Smooth muscle cell of the brain vasculature (primary cell): ENCODE data around the gene STXBP5.

Experiments used
- DNase-seq: peaks from one replicate; pipeline ENCODE4 v3.0.0-alpha.2; 2012; ENCODE audit warnings: low read depth, low spot score

STXBP5 gene

DNA sequence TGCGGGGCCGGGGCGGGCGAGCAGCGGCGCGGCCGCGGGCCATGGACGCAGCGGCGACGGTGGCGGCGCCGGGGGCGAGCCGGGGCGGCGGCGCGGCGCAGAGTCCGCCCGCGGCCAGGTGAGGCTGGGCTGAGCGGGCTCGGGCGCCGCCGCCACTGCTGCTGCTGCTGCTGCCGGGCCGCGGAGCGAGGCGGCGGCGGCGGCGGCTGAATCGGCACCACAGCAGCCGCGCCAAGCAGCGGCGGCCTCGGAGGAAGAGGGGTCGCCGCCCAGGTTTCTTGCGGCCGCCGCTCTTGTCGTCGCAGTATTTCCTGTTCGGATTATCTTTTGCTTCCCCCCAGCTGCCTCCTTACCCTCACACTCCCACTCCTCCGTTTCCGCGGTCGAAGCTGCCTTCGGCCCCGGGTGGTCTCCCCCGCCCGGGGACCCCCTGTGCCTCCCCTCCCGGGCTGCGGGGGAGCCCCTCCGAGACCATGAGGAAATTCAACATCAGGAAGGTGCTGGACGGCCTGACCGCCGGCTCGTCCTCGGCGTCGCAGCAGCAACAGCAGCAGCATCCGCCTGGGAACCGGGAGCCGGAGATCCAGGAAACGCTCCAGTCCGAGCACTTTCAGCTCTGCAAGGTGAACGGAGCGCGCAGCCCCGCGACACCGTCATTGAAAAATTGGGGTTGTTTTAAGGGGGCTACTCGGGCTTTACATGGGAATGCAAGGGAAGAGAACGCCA lies at the start of gene STXBP5:
STXBP5 (plus strand) TSS at position 358 of the 726 bp plus-strand sequence; CDS start at position 474, 116 bp downstream.
- DNase-seq = no peak

DNA sequence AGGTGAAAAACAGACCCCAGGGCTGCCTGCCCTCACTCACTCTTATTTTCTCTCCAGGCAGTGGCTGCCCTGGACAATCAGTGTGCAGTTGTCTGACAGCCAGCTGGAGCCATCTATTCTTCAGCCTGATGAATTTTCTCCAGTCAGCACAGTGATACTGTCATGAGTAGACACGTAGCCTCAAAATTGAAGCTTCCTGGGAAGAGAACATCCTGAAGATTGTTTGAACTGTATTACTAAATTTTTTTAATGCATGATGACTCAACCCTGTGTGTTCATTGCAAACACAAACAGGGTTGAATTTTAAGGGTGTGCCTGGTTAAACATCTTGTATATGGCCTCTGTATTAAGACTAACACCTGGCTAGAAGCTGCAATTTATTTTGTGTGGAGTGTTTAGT lies 49.8 kb upstream of the STXBP5 start:
- peak; percentile 51 for DNase-seq

- DNase-seq = no peak
Observed at GRCh38 chr6:147156218-147156617, 48.0 kb upstream of the STXBP5 start.

GRCh38 chr6:147156799-147157382 lies 47.3 kb upstream of the STXBP5 start:
- peak; percentile 84 for DNase-seq

GRCh38 chr6:147157930-147158329 lies 46.3 kb upstream of the STXBP5 start:
- DNase-seq = no peak

DNA sequence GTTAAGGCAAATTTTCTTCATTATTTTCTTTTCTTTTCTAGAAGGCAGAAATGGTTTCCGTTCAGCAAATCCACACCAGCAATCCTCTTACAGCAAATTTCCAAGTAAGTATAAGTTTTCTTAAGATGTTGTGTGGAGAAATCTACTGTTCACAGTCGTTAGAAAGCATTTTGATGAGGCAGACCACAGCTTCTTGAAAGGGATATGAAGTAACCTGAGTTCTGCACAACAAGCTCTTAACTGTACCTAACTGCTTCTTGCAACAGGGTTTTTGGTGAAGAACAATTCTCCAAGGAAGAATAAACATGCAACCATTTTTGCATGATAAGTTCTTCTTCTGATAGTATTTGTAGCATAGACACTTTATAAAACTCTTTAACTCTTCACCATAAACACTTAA lies 45.3 kb upstream of the STXBP5 start:
- no peak for DNase-seq

GRCh38 chr6:147159536-147160374 lies 44.5 kb upstream of the STXBP5 start:
- DNase-seq = no peak

DNA sequence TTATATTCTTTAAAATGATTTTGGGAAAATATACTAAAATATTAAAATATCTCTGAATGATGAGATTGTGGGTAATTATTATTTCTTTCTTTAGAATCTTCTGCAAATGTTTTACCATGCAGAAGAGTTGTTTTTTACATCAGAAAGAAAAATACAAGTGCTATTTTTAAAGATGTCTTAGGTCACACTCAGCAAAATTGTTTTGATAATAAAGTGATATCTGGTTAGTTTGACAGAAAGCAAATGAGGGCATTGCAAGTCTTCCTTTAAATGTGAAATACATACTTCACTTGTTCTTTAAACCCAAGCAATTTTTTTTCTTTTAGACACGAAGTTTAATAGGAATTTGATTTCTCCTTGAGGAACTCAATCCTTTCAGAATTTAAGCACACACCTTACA lies 43.6 kb upstream of the STXBP5 start:
- DNase-seq = no peak

- no peak for DNase-seq
Observed at GRCh38 chr6:147161253-147161973, 42.8 kb upstream of the STXBP5 start.

- peak; percentile 65 for DNase-seq
Observed at GRCh38 chr6:147161974-147162495, 42.2 kb upstream of the STXBP5 start.

GRCh38 chr6:147164761-147165160 lies 39.5 kb upstream of the STXBP5 start:
- DNase-seq = no peak

- DNase-seq = no peak
Observed at GRCh38 chr6:147166360-147166944, 37.8 kb upstream of the STXBP5 start.

- no peak for DNase-seq
Observed at GRCh38 chr6:147166992-147167391, 37.2 kb upstream of the STXBP5 start.

- no peak for DNase-seq
Observed at GRCh38 chr6:147167576-147168461, 36.4 kb upstream of the STXBP5 start.

DNA sequence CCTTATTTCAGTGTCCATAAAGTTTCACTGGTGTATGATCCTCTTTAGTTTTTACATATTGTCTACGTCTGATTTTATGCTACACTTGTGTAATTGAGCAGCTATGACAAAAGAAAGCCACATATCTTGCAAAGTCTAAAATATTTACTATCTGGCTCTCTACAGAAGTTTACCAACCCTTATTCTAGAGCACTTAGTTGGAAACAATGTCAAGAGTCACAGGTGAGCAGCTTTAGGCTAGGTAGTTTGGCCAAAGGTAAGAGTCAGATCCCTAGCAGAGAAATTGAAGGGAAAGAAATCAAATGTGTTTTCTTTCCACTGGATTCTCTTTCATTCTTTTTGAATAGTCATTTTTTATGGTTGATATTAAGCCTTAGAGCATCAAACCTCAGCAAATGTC lies 34.7 kb upstream of the STXBP5 start:
- DNase-seq = no peak

- no peak for DNase-seq
Observed at GRCh38 chr6:147170269-147170668, 33.9 kb upstream of the STXBP5 start.

- DNase-seq = no peak
Observed at GRCh38 chr6:147173140-147173539, 31.1 kb upstream of the STXBP5 start.

- DNase-seq = no peak
Observed at GRCh38 chr6:147173675-147174308, 30.4 kb upstream of the STXBP5 start.

DNA sequence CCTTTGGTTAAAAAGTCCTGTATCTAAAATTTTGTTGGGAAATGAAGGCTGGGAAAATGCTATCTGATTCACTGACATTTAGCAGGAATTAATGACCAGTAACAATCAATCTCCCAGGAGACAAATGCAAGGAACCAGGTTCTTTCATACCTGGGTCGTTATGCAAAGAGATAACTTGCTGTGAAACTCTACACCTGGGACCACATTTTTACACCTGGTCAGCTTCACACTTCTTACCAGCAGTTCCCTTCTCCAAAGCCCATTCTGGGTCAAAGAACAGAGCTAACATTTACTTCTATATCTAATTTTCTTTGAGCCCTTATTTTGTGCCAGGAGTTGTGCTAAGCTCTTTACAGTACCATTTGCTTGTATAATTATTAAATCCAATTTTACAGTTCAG lies 27.4 kb upstream of the STXBP5 start:
- DNase-seq = no peak

DNA sequence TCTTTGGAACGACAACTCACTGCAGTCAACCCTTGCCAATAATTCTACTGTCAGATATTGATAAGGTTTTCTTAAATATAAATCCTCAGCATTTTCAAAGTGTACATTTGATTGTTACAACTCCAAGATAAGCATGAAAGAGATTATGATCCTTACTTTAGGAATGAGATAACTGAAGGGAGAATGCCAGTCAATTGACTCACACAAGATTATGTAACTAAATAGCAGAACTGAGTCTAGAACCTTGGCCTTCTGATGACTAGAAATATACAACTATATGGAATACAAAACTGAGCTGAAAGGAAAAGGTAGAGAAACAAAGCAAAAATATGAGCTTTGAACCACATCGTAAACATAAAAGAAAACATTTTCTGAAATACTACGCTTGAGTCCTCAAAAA lies 26.9 kb upstream of the STXBP5 start:
- DNase-seq = no peak
